Astrocyte of the cerebellum (primary cell): ENCODE data around the gene CIITA.

Source experiments
- DNase-seq: peaks from one replicate; pipeline ENCODE4 v3.0.0-alpha.2; 2011; ENCODE audit warnings: low read depth
- H3K4me3 ChIP-seq: 2 replicates; pipeline ENCODE4 v1.5.1; 2011; ENCODE audit warnings: mild to moderate bottlenecking, low read depth, low read length, moderate library complexity
- in situ Hi-C: cut with HindIII; loops from 2 replicates; pipeline ENCODE4 v1.10.0; 2017; ENCODE audit warnings: low sequenced_read_pairs
- TF ChIP-seq, protein P1 (sequence below): IDR thresholded peaks from 2 replicates; pipeline ENCODE4 v1.5.1; 2012; ENCODE audit warnings: low read length, low read depth, moderate library complexity, mild to moderate bottlenecking; ENCODE audit errors: missing control alignments

Gene CIITA

DNA sequence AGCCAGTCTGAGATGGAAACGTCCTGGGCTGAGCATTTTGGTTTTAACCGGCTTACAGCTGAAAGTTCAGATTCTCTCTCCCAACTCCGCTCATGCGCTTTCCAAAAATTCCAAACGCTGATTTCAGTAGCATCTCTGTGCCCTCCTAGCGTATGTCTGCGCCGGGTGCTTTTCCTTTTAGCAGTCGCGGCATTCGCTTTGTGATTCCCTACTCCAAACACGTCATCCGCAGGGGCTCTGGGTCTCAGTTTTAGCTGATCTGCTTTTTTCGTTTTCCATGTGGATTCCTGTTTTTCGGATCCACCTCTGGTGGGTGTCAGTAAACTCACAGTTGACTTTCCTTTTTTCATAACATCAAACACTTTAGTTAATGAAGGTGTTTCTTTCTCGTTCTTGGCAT is 36.3 kb upstream of the CIITA start:
- TF ChIP-seq, protein P1, sequence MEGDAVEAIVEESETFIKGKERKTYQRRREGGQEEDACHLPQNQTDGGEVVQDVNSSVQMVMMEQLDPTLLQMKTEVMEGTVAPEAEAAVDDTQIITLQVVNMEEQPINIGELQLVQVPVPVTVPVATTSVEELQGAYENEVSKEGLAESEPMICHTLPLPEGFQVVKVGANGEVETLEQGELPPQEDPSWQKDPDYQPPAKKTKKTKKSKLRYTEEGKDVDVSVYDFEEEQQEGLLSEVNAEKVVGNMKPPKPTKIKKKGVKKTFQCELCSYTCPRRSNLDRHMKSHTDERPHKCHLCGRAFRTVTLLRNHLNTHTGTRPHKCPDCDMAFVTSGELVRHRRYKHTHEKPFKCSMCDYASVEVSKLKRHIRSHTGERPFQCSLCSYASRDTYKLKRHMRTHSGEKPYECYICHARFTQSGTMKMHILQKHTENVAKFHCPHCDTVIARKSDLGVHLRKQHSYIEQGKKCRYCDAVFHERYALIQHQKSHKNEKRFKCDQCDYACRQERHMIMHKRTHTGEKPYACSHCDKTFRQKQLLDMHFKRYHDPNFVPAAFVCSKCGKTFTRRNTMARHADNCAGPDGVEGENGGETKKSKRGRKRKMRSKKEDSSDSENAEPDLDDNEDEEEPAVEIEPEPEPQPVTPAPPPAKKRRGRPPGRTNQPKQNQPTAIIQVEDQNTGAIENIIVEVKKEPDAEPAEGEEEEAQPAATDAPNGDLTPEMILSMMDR = no peak
- in situ Hi-C loops = no loop called here
- H3K4me3 ChIP-seq = no peak overlapping the region
- no peak for DNase-seq

DNA sequence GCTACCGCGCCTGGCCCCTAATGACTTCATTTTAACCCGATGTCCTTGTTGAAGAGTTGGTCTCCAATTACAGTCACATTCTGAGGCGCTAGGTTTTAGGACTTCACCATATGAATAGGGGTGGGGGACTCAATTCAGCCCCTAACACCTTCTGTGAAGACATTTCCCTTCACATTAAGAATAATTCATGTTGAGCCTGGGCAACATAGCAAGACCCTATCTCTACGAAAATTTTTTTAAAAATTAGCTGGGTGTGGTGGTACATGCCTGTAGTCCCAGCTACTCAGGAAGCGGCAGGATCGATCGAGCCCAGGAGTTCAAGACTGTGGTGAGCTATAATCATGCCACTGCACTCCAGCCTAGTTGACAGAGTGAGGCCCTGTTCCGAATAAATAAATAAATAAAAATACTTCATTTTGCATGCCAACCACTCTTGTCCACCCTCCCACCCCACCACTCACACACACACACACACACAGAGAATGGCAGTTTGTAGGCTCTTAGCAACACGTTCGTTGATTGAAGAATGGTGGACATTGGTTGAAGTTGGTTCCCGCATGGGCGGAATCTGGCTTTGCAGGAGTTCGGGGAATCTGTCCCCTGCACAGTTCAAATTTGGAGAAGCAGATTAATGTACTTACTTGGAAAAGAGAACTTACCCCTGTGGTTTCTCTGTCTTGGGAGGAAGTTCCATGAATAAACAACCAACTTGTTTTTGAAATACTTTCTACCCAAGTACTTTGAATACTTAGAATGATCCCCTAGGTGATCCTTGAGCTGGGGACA is 30.6 kb upstream of the CIITA start:
- TF ChIP-seq, protein P1 = no peak
- in situ Hi-C loops = no loop called here
- no peak for DNase-seq
- H3K4me3 ChIP-seq = no peak overlapping the region

DNA sequence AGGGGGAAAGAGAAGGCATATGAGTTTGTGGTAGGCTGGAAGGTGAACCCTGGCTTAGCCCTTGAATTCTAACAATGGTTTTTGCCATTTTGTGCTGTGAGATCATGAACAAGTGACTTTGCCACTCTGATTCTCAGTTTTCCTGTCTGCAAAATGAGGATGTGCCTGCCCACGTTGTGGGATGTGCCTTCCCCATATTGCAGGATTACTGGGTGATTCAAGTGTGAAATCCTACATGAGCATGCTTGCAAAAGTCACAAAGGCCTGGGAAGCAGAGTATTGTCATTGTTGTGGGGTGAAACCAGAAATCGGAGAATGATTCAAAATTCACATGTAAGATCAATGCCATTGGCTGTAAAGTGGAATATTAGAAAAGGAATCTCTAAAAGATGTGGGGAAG is 29.8 kb upstream of the CIITA start:
- no peak overlapping the region for H3K4me3 ChIP-seq
- in situ Hi-C loops = no loop called here
- TF ChIP-seq, protein P1 = no peak
- no peak for DNase-seq

DNA sequence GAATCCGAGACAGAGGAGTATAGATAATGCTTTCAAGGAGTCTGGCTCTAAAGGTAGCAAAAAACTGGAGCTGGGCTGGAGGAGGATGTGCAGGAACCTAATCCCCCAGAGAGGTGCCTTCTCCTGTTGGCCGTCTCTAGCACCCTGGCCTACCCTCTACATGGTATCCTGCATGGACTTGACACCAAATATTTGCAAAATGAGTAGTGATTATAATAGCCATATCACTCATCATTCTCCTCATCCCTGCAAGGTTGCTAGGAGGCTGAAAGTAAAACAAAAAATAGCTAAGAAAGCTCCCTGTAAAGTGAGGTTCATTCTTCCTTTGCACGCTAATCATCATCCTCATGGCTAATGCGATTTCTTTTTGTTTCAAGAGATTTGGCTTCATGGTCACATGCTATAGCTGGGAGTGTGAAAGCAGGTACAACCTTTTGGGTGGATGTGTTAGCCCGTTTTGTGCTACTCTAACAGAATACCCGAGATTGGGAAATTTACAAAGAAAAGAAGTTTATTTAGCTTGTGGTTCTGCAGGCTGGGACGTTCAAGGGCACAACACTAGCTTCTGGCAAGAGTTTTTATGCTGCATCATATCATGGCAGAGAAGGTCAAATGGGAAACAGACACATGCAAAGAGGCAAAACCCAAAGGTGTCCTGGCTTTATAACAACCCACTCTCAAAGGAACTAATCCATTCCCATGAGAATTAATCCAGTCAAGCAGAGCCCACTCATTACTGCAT is 27.1 kb upstream of the CIITA start:
- no peak for DNase-seq
- in situ Hi-C loops = no loop called here
- TF ChIP-seq, protein P1 = no peak
- no peak overlapping the region for H3K4me3 ChIP-seq

DNA sequence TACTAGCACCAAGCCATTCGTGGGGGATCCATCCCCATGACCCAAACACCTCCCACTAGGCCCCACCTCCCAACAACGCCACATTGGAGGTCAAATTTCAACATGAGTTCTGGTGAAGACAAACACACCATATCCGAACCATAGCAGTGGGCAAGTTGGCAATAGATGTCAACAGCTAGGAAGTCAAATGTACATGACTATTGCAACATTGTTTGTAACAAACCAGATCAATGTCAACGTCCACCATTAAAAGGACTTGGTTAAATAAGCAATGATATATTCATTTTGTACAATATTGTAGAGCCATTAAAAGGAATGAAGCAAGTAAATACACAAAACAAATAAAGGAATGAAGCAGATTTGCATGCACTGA is 26.5 kb upstream of the CIITA start:
- in situ Hi-C loops = no loop called here
- DNase-seq = no peak
- no peak overlapping the region for H3K4me3 ChIP-seq
- TF ChIP-seq, protein P1 = no peak

DNA sequence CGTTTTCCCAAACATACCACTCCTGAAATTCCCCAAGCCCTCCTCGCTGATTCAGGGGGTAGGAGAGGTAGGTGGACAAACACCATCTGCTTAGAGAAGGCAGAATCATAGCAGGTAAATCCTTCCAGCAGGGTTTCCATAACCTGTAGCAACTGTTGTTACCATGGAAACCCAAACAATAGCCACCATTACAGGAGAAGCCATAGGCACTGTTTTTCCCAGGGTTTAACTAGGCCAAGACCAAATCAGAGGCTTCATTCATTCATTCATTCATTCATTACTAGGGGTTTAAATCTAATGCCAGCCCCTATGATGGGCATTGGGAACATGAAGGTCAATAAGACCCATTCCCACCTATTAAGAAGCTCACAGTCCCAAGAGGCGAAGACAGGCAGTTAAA is 25.5 kb upstream of the CIITA start:
- H3K4me3 ChIP-seq = no peak overlapping the region
- no peak for DNase-seq
- TF ChIP-seq, protein P1 = no peak
- in situ Hi-C loops = no loop called here
